ENCODE measurements around the gene NTSR1.

NTSR1 gene

DNA sequence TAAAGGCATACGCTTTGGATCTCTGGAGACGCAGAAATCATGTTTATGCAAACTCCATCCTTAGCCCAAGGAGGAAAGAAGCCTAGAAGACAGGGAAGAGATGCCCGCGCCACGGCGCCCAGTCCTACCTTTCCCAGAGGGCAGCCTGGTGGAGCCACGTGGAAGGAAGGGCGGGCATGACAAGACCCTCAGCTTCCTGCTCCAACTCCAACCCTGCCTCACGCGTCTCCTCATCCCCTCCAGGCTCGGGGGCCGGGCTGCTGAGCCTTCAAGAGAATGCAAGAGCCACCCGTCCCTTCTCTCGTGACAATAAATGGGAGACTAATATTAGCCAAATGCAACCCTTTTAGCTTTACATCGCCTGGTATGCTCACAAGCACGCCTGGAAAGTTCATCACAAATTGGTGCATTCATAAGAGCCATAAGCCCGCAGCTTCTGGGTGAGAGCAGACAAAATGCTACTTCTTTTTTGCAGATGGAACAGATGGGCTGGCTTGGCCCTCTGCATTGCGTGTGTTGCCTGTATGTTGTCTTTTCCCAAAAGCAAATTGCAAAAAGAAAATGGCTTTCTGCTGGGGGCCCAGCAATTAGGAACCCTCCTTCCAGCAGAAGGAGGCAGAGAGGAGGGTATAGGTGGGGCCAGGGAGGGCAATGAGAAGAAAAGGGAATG is 8.2 kb upstream of the NTSR1 start:
- FAIRE-seq = no peak
- TF ChIP-seq, protein P1, sequence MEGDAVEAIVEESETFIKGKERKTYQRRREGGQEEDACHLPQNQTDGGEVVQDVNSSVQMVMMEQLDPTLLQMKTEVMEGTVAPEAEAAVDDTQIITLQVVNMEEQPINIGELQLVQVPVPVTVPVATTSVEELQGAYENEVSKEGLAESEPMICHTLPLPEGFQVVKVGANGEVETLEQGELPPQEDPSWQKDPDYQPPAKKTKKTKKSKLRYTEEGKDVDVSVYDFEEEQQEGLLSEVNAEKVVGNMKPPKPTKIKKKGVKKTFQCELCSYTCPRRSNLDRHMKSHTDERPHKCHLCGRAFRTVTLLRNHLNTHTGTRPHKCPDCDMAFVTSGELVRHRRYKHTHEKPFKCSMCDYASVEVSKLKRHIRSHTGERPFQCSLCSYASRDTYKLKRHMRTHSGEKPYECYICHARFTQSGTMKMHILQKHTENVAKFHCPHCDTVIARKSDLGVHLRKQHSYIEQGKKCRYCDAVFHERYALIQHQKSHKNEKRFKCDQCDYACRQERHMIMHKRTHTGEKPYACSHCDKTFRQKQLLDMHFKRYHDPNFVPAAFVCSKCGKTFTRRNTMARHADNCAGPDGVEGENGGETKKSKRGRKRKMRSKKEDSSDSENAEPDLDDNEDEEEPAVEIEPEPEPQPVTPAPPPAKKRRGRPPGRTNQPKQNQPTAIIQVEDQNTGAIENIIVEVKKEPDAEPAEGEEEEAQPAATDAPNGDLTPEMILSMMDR (IDR thresholded peaks at IDR 0.05; ENCODE audit: insufficient read depth, missing control alignments) = no peak
- no peak for DNase-seq (ENCODE audit: insufficient read length, low spot score)

- TF ChIP-seq, protein P1 (IDR thresholded peaks at IDR 0.05; ENCODE audit: insufficient read depth, missing control alignments) = no peak
- FAIRE-seq (no peak), DNase-seq (ENCODE audit: insufficient read length, low spot score) (no peak)
These were observed 7.2 kb upstream of the NTSR1 start for GRCh38 chr20:62701161-62702012.

GRCh38 chr20:62702013-62702300 is 6.7 kb upstream of the NTSR1 start:
- DNase-seq (ENCODE audit: insufficient read length, low spot score) = no peak
- no peak for FAIRE-seq

DNA sequence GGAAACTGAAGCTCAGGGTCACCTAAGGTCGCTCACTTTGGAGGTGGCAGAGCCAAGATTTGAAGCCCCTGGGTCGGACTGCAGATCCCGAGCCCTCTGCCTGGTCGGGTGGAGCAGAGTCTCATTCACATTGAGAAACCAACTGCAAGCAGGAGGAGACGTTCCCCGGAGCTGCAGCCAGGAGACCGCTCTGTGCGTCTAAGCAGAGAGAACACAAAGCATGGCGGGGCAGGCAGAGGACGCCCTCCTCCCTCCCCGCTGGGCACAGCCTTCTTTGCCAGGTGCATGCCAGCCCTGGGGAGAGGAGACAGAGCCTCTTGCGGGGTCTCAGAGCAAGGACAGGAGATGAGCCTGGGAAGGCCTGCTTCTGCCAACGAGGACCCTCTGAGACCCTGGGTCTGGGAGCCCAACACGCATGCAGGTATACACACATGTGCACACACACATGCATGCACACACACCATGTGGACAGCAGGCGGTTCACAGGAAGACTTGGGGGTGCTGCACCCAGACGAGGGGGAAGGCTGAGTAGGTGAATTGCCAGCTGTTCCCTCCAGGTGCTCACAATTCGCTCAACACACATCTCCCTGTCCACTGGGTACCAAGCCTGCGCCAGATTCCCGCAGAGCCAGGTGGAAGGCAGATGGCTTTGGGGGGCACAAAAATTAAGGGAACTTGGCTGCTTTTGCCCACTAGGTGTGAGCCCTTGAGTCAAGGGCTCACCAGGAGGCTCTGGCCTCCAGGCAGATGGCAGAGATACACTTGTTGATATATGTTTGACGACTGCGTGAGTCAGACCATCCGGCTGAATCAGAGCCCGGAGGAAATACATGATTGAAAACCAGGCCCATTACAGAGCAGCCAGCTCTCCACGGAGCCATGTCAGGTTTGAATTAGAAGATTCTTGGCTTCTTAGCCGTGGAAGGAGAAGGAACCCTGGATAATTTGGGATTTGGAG is 5.5 kb upstream of the NTSR1 start:
- FAIRE-seq (no peak), DNase-seq (ENCODE audit: insufficient read length, low spot score) (no peak)
- TF ChIP-seq, protein P1 (IDR thresholded peaks at IDR 0.05; ENCODE audit: insufficient read depth, missing control alignments) = no peak

More at GRCh38 chr20:62702013-62702300, 6.7 kb upstream of the NTSR1 start:
- TF ChIP-seq, protein P1 (IDR thresholded peaks at IDR 0.05; ENCODE audit: insufficient read depth, missing control alignments) = no peak

DNA sequence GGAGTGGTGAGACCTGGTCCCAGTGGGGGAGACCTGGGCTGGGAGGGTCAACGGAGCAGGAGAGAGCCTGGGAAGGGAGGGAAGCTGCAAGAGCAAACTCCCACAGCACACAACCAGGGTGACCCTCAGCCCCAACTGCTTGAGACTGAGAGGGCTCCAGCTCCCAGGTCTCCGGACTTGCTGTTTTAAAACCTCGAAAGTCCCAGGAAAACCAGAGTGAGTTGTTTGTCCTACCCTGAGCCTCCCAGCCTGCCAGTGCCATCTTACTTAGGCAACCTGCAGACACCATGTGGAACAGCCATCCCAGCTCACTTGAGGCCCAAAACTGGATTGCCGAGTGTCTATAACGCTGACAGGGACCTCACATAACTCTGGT is 4.8 kb upstream of the NTSR1 start:
- TF ChIP-seq, protein P1 (IDR thresholded peaks at IDR 0.05; ENCODE audit: insufficient read depth, missing control alignments) = no peak
- DNase-seq (ENCODE audit: insufficient read length, low spot score) (no peak), FAIRE-seq (no peak)

- FAIRE-seq = no peak
- TF ChIP-seq, protein P1 (IDR thresholded peaks at IDR 0.05; ENCODE audit: insufficient read depth, missing control alignments) = no peak
- DNase-seq (ENCODE audit: insufficient read length, low spot score) = no peak
These were observed 4.2 kb upstream of the NTSR1 start for GRCh38 chr20:62704341-62704948.

Data from D721Med (cell line).